NCI-H526 (cell line): ENCODE measurements around the gene DPH5.
"Not testable (repeated sequence)": the region's sequence is repeated elsewhere in the genome, so short reads cannot be mapped to it uniquely, and the experiment has no call there.

Source experiments
- DNase-seq, 2 experiments: peaks; one replicate each; lab custom pipeline; 2025; lab: John Stamatoyannopoulos, UW

DPH5 gene, protein sequence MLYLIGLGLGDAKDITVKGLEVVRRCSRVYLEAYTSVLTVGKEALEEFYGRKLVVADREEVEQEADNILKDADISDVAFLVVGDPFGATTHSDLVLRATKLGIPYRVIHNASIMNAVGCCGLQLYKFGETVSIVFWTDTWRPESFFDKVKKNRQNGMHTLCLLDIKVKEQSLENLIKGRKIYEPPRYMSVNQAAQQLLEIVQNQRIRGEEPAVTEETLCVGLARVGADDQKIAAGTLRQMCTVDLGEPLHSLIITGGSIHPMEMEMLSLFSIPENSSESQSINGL

DNA sequence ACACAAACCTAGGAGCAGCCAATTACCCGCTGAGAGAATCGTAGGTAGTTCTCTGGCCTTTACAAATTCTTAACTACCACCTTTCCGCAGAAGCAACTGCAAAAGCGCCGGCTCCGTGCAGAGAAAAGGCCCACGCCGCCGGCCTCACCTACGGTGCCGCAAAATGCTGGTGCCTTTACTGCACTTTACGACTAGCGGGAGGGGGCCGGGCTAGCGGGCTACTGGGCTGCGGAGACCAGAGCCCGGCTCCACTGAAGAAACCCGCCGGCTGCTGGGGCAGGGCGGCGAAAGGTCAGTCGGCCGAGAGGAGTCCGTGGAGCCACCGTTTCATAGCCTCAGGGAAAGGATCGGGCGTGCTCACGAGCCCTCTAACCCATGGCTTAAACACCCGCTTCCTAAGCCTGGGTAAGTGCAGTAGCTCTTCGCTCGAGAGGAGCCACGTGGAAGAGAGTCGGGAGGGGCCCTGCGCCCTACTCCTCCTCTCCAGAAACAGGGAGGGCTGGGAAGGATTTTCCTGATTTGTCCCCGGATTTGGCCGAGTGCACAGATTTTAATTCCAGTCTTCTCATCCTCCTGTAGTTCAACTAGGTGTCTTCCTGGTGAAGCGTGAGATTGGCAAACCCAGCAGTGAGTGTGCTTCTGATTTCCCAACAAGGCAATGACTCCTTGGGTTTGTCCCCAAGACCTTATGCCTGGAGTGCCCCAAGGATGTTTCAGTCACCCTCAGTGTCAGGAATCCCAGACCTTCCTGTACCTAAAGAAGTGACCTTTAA is at the start of gene DPH5:
Gene DPH5, minus strand, starts transcription at position 128 of the 773 bp plus-strand sequence. CDS start 341 bp downstream, outside the sequence.
- DNase-seq, result peak; percentile 79 to 96

DNA sequence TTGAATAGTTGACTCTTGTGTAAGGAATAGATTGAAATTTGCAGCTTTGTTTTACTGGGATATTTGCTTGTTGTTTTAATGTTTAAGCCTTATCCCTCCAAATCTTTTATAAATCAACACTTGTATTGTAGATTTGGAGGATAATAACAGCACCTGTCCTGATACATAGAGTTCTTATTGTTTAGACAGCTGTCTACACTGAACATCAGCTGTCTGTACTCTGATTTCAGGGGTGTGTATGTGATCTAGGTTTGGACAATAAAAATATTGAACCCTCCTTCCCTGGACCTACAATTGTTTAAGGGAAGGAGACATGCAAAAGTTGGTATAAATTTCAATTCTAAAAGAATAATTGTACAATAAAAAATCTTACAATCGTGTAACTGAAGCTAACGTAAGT is 48.3 kb upstream of the DPH5 start:
- no peak for DNase-seq

DNA sequence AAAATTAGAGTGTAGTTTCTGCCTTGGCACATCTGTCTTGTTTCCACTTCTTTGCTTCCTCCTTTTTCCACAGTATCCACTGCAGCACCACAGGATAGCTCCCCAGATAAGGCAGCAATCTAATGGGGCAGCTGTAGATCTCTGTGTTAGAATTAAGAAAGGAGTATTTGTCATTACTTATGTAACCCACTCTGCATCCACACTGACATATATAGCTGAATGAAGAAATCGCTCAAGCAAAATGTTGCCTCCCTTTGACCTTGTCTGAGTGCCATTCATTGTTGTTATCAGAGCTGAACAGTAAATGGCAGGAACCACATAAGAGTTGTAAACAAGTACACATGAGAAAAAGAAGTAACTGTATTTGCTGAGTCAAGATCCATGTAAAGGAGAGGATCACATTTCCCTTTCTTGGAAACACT is 45.9 kb upstream of the DPH5 start:
- no peak for DNase-seq

DNA sequence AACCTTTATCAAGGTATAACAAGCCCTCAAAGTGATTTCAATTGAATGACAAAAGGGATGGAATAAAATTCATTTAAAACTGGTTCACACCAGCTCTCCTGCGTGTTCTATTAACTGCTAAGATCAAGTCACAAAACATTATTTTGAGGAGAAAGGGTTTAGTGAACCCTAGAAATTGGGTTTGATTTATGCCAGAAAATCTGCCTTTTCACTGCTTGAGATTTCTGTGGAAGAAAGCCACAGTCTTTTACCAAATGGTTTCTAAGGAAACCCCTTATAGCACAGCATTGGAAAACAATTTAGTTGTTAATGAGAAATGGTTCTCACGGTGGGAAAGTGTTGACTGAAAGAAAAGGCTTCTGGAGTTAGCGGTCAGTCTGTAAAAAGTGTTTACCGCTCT is 43.6 kb upstream of the DPH5 start:
- no peak for DNase-seq

DNA sequence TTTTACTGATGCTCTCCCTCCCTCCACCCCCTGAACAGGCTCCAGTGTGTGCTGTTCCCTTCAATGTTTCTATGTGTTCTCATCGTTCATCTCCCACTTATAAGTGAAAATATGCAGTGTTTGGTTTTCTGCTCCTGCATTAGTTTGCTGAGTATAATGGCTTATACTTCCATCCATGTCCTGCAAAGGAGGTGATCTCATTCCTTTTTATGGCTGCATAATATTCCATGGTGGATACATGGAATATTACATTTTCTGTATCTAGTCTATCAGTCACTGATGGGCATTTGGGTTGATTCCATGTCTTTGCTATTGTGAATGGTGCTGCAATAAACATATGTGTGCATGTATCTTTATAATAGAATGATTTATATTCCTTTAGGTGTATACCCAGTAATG is 41.4 kb upstream of the DPH5 start:
- DNase-seq, result not testable (repeated sequence)

DNA sequence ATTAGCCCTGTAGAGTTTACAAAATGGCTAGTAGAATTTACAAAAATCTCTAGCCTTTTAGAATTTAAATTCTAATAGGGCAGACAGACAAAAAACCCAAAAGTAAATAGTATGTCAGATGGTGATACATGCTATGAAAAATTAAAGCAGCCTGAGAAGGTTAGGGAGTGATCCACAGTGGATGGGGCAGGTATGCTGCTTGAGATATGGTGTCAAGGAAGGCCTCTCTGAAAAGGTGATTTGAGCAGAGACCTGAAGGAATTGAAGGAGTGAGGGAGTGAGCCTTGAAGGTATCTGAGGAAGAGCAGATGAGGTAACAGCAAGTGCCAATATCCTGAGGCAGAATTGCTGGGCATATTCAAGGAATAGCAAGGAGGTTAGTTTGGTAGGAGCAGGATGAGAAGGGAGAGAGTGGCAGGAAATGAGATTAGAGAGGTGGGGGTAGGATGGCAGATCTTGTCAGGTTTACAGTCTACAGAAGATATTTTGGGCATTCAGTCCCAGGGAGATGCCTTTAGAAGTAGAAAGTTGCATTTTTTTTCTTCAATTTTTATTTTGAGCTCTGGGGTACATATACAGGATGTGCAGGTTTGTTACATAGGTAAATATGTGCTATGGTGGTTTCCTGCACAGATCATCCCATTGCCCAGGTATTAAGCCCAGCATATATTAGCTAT is 40.8 kb upstream of the DPH5 start:
- no peak for DNase-seq

DNA sequence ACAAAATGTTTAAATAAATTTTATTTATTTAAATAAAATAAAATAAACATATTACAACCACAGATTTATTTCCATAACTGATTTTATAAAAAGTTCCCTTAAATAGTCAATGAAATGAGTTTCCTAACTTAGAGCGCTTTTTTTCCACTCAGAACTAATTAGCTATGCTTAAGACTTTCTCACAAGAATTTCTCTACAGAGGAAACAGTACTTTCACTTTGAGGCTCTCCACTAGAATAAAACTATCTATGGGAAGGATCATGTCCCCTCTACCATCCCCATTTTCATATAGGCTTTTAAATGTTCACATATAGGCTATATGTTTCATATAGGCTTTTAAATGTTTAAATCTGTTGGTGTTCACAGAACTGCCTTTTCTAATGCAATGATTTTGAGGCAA is 40.0 kb upstream of the DPH5 start:
- DNase-seq, result no peak

DNA sequence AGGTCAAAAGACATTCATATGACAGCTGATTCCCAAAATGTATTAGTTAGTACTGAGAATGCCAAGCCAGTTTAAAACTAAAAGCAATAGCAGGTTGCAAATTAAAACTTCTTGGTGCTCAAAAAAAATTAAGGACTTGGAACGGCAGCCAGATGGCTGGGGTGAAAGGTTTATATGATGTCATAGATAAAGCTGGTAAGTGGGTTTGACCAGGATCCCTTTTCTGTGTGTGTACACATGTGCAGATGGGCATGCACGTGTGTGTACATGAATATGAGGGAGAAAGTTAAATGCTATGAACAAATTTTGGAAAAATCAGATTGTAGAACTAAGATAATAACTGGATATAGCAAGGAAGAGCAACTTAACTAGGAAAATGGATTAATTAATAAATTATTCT is 39.1 kb upstream of the DPH5 start:
- no peak for DNase-seq

DNA sequence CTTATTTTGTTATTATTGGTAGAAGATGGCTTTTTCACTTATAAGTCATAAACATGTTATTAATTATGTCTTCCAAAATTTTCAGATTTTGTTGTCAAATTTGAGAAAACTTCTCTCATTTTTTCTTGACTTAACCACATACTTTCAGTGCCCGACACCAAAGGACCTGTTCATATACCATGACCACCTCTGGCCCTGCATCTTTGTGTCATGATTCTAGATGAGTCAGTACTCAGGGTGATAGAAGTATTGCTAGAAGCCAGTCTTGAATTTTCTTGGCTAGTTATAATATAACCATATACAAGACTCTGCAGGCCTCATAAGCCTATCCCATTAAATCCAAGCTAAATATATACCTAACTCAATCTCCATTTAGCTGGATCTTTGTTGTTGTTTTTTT is 35.4 kb upstream of the DPH5 start:
- no peak for DNase-seq

DNA sequence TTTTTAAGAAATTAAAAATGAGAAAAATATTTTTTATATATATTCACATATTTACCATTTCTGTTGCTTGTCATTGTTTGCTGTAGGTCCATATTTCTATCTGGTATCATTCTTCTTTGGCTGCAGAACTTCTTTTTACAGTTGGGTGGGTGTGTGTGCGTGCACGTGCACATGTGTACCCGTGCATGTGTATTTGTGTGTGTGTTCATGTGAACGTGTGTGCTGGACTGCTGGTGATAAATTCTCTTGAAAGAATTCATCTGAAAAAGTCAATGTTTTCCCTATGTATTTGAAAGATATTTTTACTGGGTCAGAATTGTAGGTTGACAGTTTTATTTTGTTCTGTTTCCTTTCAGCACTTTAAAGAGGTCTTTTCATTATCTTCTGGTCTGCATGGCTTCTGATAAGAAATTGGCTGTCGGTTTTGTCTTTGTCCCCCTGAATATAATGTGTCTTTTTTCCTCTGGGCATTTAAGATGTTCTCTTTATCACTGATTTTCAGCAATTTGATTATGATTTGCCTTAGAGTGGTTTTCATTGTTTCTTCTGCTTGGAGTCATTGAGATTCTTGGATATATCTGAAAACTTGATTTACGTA is 34.5 kb upstream of the DPH5 start:
- no peak for DNase-seq

DNA sequence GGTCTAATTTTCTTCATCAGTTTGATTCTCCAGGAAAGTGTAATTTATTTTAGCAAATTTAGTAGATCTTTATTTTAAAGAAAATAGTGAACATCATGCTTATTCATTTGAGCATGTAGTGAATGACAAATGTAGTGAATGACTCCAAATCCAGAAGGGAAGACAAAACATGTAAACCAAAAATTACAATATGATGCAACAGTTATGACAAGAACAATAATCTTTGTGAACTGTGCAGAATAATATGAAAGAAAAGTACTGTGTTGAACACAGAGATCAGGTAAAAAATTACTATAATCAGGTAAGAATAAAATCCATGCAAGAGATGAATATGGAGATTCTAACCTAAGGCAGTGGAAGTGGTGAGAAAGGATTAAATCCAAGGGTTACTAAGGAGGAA is 30.0 kb upstream of the DPH5 start:
- no peak for DNase-seq

DNA sequence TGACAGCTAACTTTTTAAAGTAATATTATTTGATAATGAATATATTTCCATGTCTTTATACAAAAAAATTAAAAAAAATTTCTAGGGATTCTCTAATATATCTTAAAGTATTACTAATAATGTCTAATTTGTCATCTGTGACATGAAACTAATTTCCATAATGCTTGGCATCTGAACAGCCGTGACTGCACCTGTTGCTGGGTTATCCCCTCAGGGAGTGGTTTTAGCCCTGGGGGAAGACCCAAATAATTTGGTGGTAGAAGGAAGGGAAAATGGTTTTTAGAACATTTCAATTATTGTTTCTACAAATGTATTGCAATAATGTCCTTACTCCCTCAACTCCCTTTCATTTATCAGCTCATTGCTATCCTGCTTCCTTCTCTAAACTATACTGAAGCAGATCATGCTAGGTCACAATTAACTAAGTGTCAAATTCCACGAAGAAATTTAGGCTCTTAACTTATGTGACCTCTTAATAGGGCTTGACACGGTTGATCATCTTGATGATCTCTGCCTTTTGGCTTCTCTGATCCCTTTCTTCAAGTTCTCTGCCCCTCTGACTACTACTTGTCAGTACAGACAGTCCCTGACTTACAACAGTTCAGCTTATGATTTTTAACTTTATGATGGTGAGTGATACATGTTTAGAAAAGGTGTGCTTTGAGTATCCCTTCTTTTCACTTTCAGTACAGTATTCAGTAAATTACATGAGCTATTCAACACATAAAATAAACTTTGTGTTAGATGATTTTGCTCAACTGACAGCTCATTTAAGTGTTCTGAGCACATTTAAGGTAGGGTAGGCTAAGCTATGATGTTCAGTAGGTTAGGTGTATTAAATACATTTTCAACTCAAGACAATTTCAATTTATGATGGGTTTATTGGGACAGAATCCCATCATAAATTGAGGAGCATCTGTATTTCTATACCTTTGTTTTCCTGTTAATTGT is 26.4 kb upstream of the DPH5 start:
- DNase-seq, result no peak

DNA sequence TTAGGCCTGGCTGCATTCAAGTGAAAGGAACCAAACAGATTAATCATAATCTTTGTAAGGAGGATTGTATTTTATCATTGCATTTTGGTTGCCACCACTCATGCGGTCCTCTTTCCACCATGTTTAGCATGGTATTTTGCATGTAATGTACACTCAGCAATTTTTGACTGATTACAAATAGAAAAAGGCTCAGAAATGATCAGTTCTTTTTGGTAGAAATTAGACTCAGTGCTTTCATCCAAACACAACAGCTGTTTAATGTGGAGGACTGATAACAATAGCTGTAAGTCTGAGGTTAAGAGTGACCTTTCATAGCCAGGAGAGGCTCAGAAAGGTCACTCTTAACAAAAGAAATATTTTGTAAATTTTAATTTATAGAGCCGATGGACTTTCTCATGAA is 25.3 kb upstream of the DPH5 start:
- no peak for DNase-seq

DNA sequence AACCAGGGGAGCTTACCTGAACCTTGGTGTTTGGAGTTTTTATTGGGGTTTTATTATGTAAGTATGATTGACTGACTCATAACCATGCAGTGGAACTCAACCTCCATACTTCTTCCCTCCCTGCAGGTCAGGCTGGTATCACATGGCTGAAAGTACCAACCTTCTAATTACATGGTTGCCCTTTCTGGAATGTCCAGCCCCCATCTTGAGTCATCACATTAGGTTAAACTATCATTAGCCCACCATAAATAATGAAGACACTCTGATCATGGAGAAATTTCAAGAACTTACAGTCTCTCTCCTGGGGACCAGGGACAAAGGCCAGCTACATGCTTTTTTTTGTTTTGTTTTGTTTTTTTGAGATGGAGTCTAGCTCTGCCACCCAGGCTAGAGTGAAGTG is 19.2 kb upstream of the DPH5 start:
- no peak for DNase-seq

DNA sequence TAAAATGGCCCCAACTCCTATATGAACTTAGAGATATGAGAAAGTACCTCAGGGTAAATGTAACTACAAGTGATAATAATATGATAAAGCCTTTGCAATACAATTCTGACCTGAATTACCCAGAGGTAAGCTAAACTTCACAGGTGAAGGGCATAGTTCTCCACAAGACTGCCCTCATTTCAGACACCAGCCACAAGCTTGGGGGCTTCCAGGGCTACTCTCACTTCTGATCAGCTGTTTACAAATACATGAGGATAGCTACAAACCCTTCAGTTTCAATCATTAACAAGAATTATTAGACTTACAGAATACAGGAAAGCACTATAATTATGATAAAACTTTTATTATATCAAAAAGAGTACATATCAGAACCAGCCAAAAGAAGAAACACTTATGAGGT is 18.7 kb upstream of the DPH5 start:
- no peak for DNase-seq

DNA sequence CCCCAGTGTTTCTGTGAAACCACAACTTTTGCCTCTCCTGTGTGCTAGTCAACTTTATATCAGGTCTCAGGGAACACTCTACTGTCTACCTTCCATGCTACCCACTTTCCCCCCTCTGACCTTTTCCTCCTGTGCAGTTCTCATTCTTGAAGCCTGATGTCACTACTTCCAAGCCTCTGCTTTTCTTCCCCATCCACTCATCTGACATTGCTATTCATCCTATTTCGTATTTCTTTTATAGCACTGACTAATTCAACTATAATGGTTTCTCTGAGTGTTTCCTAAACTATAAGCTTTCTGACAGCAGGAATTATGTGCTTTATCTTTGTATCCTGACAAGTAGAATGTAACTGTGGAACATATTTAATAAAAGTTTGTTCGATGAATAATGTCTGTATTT is 18.2 kb upstream of the DPH5 start:
- DNase-seq, result no peak

DNA sequence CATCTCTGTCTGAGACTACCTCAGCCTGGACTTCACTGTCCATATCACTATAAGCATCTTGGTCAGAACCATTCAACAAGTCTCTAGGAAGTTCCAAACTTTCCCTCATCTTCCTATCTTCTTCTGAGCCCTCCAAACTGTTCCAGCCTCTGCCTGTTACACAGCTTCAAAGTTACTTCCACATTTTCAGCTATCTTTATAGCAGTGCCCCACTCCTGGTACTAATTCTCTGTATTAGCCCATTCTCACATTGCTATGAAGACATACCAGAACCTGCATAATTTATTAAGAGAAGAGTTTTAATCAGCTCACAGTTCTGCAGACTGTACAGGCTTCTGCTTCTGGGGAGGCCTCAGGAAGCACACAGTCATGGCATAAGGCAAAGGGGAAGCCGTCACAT is 15.7 kb upstream of the DPH5 start:
- no peak for DNase-seq

DNA sequence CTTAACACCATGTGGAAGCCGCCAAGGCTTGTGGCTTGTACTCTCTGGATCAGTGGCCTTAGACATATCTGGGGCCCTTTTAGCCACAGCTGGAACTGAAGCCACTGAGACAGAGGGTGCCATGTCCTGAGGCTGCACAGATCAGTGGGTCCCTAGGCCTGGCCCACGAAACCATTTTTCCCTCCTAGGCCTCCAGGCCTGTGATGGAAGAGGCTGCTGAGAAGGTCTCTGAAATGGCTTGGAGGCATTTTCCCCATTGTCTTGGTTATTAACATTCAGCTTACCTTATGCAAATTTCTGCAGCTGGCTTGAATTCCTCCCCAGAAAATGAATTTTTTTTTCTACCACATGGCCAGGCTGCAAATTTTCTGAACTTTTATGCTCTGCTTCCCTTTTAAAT is 15.1 kb upstream of the DPH5 start:
- DNase-seq, result no peak

DNA sequence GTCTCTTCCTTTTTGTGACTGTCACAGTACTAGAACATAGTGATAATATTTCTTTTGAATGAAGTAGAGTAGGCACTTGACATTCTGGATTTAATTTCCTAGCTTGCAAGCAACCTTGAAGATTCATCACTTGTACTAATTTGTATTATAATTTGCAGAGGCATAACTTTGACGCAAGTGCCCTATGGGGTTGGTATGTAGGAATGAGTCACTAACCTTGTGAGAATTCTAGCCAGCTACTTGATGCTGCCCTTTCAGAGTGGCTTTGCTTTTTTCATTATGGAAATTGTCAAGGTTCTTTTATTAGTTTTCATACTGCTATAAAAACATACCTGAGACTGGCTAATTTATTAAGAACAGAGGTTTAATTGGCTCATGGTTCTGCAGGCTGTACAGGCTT is 13.7 kb upstream of the DPH5 start:
- DNase-seq, result no peak

DNA sequence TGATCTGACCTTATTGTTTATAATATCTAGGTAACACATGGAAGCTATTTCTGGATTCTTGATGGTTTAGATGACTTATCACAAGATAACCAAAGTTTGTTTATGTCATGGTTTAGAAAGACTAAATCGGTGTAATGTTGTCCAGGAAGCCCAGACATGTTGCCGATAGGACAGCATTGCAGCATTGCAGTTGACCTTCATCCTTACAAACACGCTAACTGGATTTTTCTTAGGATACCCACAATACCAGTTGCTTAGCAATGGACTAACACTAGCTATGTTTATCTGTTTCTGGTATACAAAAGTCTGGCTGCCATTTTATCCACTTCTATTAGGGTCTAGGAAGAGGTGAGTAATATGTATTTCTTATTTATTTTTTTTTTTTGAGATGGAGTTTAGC is 11.7 kb upstream of the DPH5 start:
- no peak for DNase-seq

DNA sequence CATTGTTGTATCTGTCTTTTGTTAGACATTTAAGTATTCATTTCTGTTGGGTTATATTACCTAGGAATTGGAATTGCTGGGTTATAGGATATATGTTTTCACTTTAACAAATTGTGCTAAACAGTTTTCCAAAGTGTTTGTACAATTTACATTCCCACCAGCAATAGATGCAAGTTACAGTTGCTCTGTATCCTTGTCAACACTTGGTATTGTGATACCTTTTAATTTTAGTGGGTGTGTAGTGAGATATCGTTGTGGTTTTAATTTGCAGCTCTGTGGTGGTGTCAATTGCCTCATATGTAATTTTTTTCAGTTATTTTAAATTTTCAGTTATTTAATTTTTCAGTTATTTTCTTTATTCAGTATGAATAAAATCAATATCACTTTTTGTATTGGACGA is 7.4 kb upstream of the DPH5 start:
- no peak for DNase-seq

DNA sequence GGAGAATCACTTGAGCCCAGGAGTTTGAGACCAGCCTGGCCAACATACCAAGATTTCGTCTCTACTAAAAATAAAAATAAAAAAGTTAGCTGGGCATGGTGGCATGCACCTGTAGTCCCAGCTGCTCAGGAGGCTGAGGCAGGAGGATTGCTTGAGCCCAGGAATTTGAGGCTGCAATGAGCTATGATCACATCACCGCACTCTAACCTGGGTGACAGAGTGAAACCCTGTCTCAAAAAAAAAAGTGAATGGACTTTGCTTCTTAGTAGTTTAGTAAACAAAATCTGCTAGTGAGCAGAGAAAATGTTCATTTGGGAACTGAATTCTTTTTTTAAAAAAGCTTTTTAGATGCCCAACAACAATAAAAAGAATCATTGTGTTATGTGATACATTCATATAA is 6.5 kb upstream of the DPH5 start:
- DNase-seq, result not testable (repeated sequence)
